CD4-positive, alpha-beta T cell treated with Interleukin-2 at 100 ng/mL for 4 hours (primary cell): ENCODE data around the gene SERPINA12.
"Not testable (repeated sequence)": the region's sequence is repeated elsewhere in the genome, so short reads cannot be mapped to it uniquely, and the experiment has no call there.

Experiments used
- DNase-seq: peaks from one replicate; pipeline ENCODE4 v3.0.0-alpha.2; 2020; ENCODE audit warnings: low spot score

Gene SERPINA12

DNA sequence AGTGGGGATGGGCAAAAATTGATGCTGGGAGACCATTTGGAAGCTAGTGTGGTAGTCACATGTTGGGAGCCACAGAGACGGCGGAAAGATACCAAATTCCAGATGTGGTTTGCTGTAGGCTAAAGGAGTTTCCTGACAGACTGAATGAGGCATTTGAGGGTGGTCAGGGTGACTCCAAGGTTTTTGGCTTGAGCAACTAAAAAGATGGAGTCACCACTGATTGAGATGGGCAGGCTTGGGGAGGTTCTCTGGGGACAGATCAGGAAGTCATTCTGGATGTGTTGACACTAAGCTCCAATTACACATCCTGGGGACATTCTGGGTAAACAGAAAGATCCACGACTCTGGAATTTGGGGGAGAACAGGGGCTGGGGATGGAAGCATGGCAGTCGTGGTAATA, 17.8 kb downstream of the SERPINA12 start:
- DNase-seq, result no peak

- DNase-seq, result no peak
Observed at GRCh38 chr14:94489336-94489735, 19.9 kb downstream of the SERPINA12 start.

DNA sequence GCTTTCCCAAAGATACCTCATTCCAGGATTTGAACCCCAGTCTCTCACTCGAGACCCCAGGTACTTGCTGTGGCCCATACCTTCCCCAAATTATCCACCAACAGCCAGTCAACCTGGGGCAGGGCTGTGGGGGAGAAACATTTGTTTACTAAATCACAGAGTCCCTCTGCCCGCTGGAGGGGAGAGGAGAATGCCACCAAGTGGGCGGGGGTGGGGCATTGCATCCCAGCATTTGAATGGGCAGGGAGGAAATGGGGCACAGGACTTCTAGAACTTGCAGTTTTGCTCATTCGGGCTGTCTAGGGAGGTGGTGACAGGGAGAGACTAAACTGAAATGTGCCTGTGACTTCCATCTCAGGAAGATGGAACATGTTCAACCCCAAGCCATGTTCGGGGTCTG, 22.4 kb downstream of the SERPINA12 start:
- no peak for DNase-seq

- peak; percentile 27 for DNase-seq
Observed at GRCh38 chr14:94485944-94486841, 23.1 kb downstream of the SERPINA12 start.

- no peak for DNase-seq
Observed at GRCh38 chr14:94484481-94484880, 24.8 kb downstream of the SERPINA12 start.

- DNase-seq, result no peak
Observed at GRCh38 chr14:94483729-94484275, 25.5 kb downstream of the SERPINA12 start.

- no peak for DNase-seq
Observed at GRCh38 chr14:94483071-94483451, 26.2 kb downstream of the SERPINA12 start.

DNA sequence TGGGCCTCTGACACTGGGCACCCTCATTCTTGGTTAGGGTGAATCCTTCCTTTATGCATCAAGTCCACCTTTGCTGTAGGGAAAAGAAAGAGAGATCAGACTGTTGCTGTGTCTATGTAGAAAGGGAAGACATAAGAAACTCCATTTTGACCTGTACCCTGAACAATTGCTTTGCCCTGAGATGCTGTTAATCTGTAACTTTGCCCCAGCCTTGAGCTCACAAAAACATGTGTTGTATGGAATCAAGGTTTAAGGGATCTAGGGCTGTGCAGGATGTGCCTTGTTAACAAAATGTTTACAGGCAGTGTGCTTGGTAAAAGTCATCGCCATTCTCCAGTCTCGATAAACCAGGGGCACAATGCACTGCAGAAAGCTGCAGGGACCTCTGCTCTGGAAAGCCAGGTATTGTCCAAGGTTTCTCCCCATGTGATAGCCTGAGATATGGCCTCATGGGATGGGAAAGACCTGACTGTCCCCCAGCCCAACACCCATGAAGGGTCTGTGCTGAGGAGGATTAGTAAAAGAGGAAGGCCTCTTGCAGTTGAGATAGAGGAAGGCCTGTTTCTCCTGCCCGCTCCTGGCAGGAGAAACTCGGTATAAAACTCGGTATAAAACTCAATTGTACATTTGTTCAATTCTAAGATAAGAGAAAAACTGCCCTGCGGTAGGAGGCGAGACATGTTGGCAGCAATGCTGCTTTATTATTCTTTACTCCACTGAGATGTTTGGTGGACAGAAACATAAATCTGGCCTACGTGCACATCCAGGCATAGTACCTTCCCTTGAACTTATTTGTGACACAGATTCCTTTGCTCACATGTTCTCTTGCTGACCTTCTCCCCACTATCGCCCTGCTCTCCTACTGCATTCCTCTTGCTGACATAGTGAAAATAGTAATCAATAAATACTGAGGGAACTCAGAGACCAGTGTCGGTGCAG, 26.9 kb downstream of the SERPINA12 start:
- not testable (repeated sequence) for DNase-seq

DNA sequence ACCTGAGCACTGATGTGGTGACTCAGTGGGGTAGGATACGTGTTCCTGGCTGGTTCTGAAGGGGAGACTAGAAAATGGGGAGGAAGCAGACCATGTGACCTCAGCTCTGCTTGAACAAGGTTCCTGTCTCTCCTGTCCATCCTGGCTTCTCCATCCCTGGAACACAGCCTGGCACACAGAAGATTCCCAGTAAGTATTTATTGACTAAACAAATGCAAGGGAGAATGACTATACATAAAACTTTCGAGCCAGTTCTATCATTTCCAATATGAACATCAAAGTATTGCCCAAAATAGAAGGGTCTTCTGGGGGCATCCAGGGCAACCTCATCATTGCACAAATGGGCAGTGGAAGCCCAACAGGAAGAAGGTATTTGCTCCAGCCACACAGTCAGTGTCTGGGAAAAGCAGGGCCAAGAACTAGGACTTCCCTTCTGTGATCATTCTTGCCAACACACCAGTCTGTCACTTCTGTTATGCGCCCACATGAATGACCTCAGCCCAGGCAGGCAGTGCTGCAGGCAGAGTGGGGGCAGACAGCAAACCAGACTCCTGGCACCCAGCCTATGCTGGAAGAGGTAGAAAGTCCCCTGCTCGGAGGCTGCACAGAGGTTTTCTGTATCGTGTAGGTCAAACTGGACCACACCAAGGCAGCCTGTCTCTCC, 27.7 kb downstream of the SERPINA12 start:
- DNase-seq, result no peak

DNA sequence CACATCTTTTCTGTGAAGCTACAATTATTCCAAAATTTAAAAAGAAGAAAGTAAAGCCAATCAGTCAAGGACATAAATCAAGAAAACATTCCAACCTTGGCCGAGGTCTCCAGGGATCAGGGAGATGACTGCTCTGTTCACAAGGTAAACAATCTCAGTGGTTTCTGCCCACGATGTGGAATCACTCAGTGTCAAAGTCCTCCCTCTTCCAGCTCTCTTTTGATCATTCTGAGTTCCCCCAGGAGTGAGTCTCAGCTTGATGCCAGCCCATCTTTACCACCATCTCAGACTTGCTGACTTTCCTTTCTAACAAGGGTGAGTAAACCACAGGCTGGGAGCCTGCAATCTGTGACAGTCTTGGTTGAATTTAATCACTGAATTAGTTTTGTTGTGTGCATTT, 28.5 kb downstream of the SERPINA12 start:
- no peak for DNase-seq

- no peak for DNase-seq
Observed at GRCh38 chr14:94478420-94478819, 30.8 kb downstream of the SERPINA12 start.

GRCh38 chr14:94476023-94476422, 33.2 kb downstream of the SERPINA12 start, which contains the start of gene SERPINA9:
Gene SERPINA9, minus strand, starts transcription at chr14:94476197. Its CDS starts 6,357 bp downstream, at chr14:94469840.
- DNase-seq, result no peak

DNA sequence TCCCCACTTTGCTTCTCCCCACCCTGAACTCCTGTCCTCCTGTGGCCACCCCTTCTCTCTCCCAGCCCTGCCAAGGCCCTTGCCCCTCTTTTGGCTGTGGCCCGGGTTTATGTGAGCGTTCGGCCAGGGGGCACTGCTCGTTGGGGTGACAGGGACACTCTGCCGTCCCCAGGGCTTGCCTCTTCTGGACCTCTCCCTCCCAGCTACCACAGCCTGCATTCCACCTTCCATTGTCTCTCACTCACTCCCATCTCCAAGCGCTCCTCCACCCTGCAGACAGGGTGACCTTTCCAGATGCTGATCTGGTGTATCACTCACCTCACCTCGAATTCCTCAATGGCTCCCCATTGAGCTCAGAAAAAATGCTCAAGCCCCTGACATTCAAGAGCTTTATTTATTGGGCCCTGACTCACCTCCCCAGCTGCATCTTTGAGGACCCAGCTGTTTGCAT, 34.7 kb downstream of the SERPINA12 start:
- DNase-seq, result no peak

GRCh38 chr14:94473666-94474410, 35.4 kb downstream of the SERPINA12 start:
- DNase-seq, result no peak

DNA sequence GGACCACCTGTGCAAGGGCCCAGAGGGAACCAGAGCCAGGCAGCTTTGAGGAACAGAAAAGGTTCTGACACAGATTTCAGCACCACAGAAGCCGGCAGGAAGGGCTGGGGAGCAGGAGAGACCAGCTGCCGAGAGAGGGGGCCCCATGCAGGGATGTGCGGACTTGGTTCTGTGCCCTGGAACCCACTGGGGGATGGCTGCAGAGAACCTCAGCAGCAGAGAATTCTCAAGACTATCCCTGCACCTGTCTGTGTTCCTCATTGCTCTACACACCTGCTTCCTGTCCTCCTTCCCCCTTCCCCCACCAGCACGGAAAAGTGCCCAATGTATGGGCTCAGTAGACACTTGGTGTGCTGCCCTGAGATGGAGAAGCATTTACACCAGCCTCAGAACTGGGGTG, 36.4 kb downstream of the SERPINA12 start:
- DNase-seq, result no peak

DNA sequence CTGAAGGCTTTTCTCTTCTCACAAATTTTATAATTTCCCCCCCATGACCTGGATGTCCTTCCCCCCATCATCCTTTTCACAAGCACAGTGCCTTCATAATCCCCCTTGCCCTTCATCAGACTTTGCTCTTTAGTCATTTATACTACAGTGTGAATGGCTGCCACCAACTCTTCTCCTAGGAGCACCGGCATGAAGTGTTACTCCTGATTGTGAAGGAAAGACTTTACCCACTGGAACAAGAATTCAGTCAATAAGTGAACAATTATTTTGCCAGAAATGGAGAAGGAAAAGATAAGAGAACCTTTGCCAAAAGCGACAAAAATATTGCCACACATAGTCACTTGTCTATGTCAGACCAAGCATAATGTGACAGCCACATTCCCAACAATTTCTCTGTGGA, 38.2 kb downstream of the SERPINA12 start:
- no peak for DNase-seq

DNA sequence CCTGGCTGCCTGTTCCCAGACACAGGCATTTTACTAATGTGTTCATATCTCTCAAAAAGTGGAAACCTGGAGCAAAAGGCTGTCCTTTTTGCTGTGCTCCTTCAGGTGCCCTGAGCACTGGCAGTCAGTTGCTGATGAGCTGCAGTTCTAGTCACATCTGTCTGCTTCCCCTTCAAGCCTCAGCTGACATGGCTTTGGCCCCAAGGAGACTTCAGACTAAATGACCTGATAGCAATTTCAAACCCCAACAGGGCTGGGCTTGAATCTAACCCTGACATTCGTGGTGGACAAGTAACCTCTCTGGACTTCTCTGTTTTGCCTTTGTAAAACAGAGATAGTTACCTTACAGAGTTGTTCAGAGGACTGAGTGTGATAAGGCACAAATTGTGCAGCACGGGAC, 39.0 kb downstream of the SERPINA12 start:
- DNase-seq, result no peak

DNA sequence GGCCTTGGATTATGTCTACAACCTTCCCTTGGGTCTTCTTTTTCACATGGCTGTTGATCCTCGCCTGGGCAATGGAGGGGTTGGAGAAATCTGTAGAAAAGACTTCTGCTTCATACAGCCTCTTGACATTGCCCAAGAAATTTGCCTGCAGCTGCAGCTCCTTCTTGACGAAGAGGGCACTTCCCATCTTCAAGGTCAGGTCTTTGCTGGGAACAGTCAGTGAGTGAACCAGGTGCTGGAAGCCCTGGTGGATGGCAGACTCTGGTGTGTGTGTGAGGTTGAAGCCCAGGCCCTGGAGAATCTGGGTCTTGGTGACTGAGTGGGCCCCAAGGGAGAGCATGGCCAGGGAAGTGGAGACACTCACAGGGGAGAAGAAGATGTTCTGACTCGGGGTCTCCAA, 40.0 kb downstream of the SERPINA12 start:
- no peak for DNase-seq

GRCh38 chr14:94467728-94468520, 41.3 kb downstream of the SERPINA12 start:
- DNase-seq, result no peak

DNA sequence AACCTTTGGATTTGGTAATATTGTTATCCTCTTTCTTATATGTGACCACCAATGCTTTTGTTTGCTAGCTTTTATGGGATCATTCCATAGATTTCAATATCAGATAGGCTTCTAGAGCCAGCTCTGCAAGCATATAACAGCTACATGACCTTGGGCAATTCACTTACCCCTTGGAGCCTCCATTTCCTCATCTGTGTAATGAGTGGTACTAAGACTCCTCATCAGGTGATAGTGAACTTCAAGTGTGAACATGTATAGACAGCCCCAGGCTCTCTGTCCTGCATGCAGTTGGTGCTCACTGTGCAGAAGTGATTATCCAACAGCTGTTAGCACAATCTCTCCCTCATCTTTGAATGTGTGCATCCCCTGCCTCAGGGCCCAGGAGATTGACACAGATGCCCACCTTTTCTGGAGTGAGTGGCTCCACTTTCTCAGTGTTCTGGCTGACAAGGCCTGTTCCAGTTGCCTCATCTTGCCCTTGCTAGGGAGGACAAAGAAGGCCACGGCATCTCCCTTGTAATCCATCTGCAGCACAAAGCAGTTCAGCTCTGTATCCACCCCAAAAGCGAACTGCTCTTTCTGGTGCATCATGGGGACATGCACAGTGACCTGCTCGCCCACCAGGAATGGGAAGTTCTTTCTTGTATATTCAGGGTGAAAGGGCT, 42.4 kb downstream of the SERPINA12 start:
- no peak for DNase-seq
